LNCaP clone FGC (cell line): Measurements from ENCODE around the gene PCBP3.

ENCODE experiments used
- DNase-seq: peaks from one replicate; pipeline ENCODE4 v3.0.0-alpha.2; 2011; ENCODE audit warnings: low read depth
- H3K4me3 ChIP-seq: 2 replicates; pipeline ENCODE4 v1.5.1; 2011; ENCODE audit warnings: mild to moderate bottlenecking, low read depth, low read length, control low read depth
- TF ChIP-seq, protein P1 (sequence below): IDR thresholded peaks from 2 replicates; pipeline ENCODE4 v1.5.1; 2012; ENCODE audit warnings: mild to moderate bottlenecking; ENCODE audit not compliant: control insufficient read depth, insufficient read depth; ENCODE audit errors: extremely low read depth

The PCBP3 gene

DNA sequence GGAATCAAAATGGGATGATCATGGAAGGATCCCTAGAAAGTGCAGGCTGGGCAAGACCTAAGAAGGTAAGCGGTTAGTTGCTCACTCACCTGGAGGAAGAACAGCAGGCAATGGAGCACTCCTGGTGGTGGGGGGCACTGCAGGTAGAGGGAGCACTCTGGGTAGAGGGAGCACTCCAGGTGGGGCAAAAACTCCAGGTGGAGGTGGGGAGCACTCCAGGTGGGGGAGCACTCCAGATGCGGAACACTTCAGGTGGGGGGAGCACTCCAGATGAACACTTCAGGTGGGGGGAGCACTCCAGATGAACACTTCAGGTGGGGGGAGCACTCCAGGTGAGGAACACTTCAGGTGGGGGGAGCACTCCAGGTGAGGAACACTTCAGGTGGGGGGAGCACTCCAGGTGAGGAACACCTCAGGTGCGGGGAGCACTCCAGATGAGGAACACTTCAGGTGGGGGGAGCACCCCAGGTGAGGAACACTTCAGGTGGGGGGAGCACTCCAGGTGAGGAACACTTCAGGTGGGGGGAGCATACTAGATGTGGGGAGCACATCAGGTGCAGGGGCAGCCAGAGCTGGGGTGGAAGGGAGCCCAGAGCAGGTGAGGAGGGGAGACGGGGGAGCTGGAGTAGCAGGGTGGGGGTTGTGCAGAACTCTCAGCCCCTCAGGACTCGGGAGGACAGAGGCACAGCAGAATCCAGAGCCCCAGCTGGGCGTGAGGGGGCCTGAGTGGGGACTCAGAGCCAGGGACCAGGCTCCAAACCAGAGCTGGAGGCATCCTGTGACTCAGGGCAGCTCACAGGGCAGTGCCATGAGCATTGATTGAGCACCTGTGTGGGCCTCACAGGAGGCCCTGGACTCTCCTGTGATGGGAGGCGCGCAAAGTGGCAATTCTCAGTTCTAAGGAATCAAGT, 300.4 kb downstream of the PCBP3 start:
- TF ChIP-seq, protein P1, sequence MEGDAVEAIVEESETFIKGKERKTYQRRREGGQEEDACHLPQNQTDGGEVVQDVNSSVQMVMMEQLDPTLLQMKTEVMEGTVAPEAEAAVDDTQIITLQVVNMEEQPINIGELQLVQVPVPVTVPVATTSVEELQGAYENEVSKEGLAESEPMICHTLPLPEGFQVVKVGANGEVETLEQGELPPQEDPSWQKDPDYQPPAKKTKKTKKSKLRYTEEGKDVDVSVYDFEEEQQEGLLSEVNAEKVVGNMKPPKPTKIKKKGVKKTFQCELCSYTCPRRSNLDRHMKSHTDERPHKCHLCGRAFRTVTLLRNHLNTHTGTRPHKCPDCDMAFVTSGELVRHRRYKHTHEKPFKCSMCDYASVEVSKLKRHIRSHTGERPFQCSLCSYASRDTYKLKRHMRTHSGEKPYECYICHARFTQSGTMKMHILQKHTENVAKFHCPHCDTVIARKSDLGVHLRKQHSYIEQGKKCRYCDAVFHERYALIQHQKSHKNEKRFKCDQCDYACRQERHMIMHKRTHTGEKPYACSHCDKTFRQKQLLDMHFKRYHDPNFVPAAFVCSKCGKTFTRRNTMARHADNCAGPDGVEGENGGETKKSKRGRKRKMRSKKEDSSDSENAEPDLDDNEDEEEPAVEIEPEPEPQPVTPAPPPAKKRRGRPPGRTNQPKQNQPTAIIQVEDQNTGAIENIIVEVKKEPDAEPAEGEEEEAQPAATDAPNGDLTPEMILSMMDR = no peak
- H3K4me3 ChIP-seq = no peak overlapping the region
- no peak for DNase-seq

DNA sequence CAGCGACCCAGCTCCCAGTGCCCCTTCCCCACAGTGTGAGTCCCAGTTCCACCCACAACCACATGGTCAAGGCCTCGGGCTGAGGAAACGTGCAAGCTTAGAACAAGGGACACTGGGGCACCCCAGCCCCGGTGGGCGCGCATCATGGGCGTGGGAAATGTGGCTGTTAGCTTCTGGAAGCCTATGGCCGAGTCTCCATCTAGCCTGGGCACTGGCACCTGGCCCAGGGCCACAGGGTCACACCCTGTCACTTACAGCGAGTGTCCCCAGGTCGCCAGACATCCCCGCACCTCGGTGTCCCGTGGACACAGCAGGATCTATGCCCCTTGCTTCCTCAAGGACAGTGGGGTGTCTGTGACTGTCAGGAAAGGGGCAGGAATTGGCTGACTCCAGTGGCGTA, 301.1 kb downstream of the PCBP3 start:
- DNase-seq = no peak
- TF ChIP-seq, protein P1 = no peak
- no peak overlapping the region for H3K4me3 ChIP-seq

DNA sequence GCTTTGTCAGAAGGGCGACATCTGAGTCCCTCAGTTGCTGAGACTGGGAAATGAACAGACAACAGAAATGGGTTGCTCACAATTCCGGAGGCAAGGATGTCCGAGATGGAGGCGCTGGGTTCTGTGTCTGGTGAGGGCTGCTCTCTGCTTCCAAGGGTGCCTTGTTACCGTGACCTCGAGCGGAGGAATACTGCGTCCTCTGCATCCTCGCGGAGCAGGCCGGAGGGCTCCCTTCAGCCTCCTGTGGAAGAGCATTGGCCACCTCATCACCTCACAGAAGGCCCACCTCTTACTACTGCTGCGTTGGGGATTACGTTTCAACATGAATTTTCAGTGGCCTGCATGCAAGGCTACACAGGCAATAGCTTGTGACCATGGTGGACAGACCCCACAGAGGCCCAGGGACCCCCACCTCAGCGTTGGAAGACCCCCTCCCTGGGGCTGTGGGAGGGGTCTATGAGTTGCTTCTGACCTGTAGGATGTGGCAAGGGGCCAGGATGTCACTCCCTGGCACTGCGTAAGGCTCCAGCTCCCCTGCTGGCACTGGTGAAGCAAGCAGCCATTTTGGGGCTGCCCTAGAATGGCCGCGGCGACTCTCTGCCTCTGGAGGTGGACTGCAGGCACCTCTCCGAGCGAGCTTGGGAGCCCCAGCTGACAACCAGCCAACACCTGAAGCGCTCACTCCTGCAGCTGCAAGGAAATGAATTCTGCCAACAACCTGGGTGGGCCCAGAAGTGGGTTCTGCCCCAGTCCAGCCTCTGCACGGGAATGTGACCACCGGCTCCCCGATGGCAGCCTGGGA, 301.7 kb downstream of the PCBP3 start:
- DNase-seq = no peak
- no peak overlapping the region for H3K4me3 ChIP-seq
- TF ChIP-seq, protein P1 = no peak

DNA sequence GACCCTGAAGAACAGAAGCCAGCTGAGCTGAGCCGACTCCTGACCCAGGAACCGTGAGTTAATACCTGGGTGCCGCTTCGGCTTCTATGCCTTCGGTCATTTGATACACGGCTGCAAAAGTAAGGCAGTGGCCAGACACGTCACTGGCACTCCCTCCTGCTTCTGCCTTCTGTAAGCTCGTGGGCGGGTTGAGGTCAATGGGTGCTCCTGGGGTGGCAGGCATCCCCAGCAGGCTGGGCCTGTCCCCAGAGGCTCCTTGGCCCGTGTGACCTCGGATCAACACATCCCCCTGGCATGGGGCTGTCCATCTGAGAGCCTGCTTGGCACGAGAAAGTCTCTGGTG, 302.3 kb downstream of the PCBP3 start:
- TF ChIP-seq, protein P1 = no peak
- no peak overlapping the region for H3K4me3 ChIP-seq
- DNase-seq = no peak

DNA sequence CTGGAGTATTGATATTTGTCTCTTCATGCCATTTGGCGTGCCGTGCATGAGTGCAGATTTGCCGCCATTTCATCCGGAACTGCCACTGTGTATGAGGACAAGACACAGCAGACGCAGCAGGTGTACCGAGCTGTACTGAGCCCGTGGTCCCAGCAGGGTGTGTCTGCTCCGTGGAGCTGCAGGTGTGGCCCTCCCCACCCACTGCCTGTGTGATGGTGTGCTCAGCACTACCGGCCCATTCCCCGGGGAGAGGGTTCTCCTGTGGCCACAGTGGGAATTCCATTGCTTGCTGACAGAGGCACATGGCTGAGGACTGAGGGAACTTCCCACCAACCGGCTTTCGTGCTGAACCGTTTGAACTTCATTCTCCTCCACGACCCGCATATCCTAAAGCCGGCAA, 303.8 kb downstream of the PCBP3 start:
- TF ChIP-seq, protein P1 = no peak
- no peak overlapping the region for H3K4me3 ChIP-seq
- no peak for DNase-seq

DNA sequence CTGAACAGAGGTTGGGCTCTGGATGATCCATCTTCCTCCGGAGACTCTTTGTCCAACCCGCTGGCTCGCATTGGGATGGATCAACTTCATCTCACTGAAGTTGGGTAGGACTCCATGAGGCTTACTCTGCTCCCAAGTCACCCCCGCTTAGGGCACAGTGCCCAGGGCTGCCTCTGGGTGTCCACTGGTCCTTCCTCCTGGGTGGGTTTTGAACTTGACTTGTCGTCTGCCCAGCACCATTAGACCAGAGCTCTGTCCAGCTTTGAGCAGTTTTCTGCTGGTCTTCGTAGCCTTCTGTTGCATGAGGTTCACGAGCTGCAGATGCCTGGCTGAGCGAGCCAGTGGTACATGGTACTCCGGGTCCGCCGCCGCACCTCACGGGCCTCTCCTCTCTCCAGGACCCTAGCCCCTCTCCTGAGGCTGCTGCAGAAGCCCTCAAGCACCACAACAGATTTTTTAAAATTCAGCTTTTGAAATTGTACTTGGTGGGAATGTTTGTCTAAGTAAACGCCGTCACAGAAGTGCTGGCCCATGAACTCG, 304.3 kb downstream of the PCBP3 start:
- TF ChIP-seq, protein P1 = no peak
- no peak for DNase-seq
- no peak overlapping the region for H3K4me3 ChIP-seq
